Measurements from ENCODE around the gene TMEM63C.

Gene TMEM63C

DNA sequence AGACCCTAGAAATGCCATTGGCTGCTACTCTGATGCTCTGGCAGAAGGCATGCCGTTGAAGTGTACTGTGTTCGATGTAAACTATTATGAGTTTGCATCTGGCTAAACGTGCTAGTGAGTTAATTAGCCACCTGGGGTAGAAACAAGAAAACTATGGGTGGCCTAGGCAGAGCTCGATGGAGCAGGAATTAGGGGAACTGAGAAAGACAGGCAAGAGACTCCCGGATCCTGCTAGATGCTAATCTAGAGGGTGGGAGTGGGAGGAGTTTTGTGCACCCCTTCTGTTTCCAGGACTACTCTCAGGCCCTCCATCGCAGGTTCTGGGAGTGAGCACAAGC is 32.0 kb downstream of the TMEM63C start:
- no peak overlapping the region for H3K27ac ChIP-seq
- TF ChIP-seq ZFX (IDR thresholded peaks at IDR 0.05) = no peak
- TF ChIP-seq, protein P1, sequence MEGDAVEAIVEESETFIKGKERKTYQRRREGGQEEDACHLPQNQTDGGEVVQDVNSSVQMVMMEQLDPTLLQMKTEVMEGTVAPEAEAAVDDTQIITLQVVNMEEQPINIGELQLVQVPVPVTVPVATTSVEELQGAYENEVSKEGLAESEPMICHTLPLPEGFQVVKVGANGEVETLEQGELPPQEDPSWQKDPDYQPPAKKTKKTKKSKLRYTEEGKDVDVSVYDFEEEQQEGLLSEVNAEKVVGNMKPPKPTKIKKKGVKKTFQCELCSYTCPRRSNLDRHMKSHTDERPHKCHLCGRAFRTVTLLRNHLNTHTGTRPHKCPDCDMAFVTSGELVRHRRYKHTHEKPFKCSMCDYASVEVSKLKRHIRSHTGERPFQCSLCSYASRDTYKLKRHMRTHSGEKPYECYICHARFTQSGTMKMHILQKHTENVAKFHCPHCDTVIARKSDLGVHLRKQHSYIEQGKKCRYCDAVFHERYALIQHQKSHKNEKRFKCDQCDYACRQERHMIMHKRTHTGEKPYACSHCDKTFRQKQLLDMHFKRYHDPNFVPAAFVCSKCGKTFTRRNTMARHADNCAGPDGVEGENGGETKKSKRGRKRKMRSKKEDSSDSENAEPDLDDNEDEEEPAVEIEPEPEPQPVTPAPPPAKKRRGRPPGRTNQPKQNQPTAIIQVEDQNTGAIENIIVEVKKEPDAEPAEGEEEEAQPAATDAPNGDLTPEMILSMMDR (conservative IDR thresholded peaks at IDR 0.05) = peak; percentile 52

DNA sequence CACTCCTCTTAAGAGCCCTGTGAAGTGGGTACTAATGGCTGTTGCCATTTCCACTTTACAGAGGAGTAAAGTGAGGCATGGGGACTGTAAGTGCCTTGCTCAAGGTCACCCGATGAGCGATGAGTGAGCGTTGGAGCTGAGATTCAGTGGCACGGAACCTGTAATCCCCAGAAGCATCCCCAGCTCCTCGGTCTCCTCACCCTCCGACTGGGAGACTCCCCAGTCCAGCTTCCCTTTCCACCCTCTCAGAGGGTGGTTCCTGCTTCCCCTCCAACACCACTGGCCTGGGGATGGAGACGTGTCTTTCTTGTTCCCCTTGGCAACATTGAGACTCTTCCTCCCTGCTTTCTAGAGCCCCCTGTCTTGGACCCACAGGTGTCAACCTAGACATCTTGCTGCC is 32.6 kb downstream of the TMEM63C start:
- TF ChIP-seq, protein P1 (conservative IDR thresholded peaks at IDR 0.05) = no peak
- no peak for TF ChIP-seq ZFX (IDR thresholded peaks at IDR 0.05)
- H3K27ac ChIP-seq = no peak overlapping the region

DNA sequence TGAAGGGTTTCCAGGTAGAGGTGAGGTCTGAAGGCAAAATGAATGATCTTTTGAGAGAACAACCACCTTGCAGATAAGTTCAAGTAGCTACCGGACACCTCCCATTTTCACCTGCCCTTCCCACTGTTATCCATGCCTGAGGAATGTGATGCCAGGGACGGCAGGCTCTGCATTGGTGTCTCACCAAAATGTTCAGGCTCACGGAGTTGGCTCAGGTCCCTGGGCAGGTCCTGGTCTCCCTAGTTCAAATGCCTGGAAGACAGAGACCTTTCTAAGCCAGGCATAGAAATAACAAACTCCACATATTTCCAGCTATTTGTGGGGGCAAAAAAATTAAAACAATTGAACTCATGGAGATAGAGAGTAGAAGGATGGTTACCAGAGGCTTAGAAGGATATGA is 36.0 kb downstream of the TMEM63C start:
- TF ChIP-seq, protein P1 (conservative IDR thresholded peaks at IDR 0.05) = no peak
- TF ChIP-seq ZFX (IDR thresholded peaks at IDR 0.05) = no peak
- H3K27ac ChIP-seq = no peak overlapping the region

DNA sequence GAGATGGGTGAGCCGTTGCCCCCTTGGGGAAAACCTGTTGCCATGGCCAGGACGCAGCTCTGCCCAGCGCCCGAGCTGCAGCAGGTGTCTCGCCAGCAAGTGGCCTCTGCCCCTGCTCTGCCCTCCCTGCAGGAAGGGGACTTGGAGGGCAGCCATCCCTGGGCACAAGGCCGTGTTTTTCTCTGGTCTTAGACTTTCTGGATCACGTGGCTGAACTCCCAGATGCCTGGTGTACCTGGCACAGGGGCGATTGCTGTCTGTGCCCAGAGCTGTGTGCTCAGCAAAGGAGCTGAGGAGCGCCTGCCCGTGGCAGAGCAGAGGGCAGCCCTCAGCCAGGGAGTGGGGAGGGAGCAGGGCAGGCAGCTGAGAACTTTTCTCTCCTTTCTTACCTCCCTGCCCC is 38.0 kb downstream of the TMEM63C start:
- no peak overlapping the region for H3K27ac ChIP-seq
- TF ChIP-seq, protein P1 (conservative IDR thresholded peaks at IDR 0.05) = no peak
- TF ChIP-seq ZFX (IDR thresholded peaks at IDR 0.05) = no peak

DNA sequence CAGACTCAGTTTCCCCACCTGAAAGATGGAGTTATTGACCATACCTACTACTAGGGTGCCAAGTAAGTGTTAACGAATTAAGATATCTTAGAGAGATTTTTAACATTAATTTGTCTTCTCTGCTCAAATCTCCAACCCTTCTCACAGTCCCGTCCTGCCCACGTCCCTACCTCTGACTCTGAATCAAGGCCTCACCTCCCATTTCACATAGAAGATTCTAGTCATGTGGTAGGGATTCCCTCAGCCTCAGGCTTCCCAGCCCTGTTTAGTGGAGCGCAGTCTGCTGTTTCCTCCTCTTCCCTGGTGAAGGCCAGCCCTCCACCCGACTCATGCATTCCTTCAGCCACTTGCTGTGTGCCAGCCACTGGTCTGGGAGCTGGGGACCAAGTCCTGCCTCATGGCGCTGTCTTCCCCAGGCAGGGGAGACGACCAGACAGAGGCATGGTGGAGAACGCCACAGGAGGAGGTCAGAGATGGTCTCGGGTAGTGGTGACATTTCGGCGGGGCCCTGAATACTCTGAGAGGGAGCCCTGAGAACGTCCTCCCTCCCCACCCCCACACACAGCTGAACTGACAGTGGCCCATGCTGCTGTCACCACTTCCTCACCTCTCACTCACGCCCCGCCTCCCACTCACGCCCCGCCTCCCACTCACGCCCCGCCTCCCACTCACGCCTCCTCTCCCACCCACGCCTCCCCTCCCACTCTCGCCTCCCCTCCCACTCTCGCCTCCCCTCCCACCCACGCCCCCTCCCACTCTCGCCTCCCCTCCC is 38.8 kb downstream of the TMEM63C start:
- no peak for TF ChIP-seq ZFX (IDR thresholded peaks at IDR 0.05)
- TF ChIP-seq, protein P1 (conservative IDR thresholded peaks at IDR 0.05) = no peak
- H3K27ac ChIP-seq = no peak overlapping the region

DNA sequence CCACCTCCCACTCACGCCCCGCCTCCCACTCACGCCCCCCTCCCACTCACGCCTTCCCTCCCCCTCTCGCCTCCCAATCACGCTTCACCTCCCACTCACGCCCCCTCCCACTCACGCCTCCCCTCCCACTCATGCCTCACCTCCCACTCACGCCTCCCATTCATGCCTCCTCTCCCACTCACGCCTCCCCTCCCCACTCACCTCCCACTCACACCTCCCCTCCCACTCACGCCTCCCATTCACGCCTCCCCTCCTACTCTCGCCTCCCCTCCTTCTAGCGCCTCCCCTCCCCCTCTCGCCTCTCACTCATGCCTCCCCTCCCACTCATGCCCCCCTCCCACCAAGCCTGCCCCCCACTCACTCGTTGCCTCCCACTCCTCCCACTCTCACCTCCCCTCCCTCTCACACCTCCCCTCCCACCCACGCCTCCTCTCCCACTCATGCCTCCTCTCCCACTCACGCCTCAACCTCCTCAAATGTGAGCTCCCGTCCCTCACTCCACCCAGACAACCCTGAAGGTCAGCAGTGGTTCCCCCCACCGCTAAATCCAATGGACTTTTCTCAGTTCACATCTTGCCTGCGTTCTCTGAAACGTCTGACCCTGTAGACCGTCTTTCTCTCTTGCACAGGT is 39.8 kb downstream of the TMEM63C start:
- no peak overlapping the region for H3K27ac ChIP-seq
- TF ChIP-seq, protein P1 (conservative IDR thresholded peaks at IDR 0.05) = no peak
- no peak for TF ChIP-seq ZFX (IDR thresholded peaks at IDR 0.05)

DNA sequence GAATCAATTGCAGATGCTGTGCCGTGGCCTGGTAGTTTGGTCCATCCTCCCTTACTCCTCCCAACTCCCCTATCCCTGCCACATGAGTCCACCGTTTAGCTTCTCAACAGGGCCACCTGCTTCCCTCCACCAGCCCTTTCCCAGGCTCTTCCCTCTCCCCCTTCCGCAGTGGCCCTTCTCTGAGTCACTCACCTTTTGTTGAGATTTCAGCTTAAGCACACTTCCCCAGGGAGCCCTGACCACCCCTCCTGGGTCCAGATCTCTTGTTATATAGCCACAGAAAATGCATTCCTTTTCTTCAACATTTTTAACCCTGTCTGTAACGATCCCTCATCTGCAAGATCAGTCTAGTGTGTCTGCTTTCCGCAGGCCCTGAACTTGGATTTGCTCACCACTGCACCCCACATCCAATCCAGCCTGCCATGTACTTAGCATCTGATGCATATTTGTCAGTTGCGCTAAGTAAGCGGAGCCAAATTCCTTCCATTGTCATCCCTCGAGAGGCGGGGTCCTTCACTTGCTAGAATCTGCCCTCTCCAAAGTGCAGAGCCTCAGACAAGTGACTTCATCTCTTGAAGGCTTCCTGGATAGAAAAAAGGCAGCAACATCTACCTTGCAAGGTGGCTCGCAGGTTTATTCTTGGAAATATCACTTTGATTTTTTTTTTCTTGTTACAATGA is 41.1 kb downstream of the TMEM63C start:
- no peak overlapping the region for H3K27ac ChIP-seq
- no peak for TF ChIP-seq ZFX (IDR thresholded peaks at IDR 0.05)
- TF ChIP-seq, protein P1 (conservative IDR thresholded peaks at IDR 0.05) = no peak
